ENCODE measurements around the gene OR52E6. TPM values are rescaled to one million over a fixed set of nuclear protein-coding genes. Genes with fewer than 3 reads are reported as not detected.

OR52E6 gene
- total and polyA plus RNA-seq, 3 donors from 2014 or later: 1.2 to 1.4 TPM; not detected in 1

- intact Hi-C loops (cut with DNase I; ENCODE audit: low total_unique reads): no loop called here
- H3K36me3 ChIP-seq (ENCODE audit: low read depth, missing control alignments): no peaks in the 10 kb centered on the region
- no peaks in the 10 kb centered on the region for H3K4me1 ChIP-seq
- no peak overlapping the region for H3K27ac ChIP-seq
- TF ChIP-seq POLR2A (IDR thresholded peaks at IDR 0.05): no peak
- no peak overlapping the region for H3K4me3 ChIP-seq
- 67 to 74% methylated on average over 1 of the region's 1 CpG for WGBS, 2 donors
- H3K27me3 ChIP-seq: no peaks in the 10 kb centered on the region
- no peaks in the 10 kb centered on the region for H3K9me3 ChIP-seq
- DNase-seq: no peak
These were observed 23.3 kb downstream of the OR52E6 start for GRCh38 chr11:5818245-5818886.

DNA sequence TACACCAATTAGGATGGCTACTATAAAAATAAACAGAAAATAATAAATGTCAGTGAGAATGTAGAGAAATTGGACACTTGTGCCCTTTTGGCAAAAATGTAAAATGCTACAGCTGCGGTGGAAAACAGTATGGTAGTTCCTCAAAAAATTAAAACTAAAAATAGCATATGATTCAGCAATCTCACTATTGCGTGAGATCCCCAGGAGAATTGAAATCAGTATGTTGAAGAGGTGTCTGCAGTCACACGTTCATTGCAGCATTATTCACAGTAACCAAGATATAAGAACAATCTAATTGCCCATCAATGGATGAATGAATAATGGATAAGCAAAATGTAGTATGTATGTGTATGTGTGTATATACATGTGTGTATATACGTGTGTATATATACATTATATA is 26.2 kb downstream of the OR52E6 start:
- Histone ChIP-seq H3K36me3 (ENCODE audit: low read depth, missing control alignments) (no peaks in the 10 kb centered on the region), H3K9me3 (no peaks in the 10 kb centered on the region), H3K4me1 (no peaks in the 10 kb centered on the region), H3K4me3 (no peak overlapping the region), H3K27me3 (no peaks in the 10 kb centered on the region), H3K27ac (no peak overlapping the region)
- TF ChIP-seq, protein P1, sequence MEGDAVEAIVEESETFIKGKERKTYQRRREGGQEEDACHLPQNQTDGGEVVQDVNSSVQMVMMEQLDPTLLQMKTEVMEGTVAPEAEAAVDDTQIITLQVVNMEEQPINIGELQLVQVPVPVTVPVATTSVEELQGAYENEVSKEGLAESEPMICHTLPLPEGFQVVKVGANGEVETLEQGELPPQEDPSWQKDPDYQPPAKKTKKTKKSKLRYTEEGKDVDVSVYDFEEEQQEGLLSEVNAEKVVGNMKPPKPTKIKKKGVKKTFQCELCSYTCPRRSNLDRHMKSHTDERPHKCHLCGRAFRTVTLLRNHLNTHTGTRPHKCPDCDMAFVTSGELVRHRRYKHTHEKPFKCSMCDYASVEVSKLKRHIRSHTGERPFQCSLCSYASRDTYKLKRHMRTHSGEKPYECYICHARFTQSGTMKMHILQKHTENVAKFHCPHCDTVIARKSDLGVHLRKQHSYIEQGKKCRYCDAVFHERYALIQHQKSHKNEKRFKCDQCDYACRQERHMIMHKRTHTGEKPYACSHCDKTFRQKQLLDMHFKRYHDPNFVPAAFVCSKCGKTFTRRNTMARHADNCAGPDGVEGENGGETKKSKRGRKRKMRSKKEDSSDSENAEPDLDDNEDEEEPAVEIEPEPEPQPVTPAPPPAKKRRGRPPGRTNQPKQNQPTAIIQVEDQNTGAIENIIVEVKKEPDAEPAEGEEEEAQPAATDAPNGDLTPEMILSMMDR (IDR thresholded peaks at IDR 0.05): no peak
- no peak for TF ChIP-seq POLR2A (IDR thresholded peaks at IDR 0.05)
- WGBS, 2 donors: 65% methylated on average over 4 of the region's 4 CpGs
- DNase-seq: no peak
- intact Hi-C loops (cut with DNase I; ENCODE audit: low total_unique reads): no loop called here

DNA sequence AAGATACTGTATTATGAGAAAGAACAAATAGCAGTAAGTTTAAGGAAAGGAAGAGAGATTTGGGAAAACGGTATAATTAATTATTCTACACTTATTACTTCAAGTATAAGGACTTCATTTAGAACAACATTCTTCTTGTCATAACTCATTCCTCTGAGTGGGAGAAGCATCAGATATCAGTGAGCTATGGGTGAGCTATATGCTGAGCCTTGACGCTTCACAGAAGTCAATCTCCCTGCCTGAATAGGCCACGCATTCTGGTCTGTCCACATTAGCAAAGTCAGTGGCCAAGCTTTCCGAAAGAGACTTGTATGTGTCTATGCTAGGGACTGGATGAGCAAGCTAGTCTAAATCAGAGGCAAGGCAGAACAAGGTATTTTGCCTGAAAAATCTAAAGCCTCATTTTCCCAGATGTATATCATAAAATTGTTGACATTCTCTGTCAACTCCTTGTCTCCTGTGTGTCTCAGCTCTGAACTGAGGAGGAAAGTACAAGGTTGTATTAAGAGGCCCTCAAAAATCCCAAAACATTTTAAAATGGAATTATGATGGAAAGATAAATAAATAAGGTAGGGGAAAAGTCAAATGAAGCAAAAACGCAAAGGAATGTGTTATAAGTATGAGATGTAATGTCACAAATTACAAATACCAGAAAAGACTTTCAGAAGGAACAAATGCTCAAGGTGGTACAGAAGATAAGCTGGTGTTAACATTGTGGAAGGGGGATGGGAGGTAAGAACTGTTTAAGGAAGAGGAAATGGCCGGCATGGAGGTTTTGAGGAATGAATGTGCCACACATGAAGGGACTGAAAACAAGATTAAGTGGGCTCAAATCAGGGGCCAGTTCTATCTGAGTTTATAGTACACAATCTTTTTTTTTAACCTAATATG is 31.5 kb downstream of the OR52E6 start:
- H3K9me3 ChIP-seq: no peaks in the 10 kb centered on the region

GRCh38 chr11:5809122-5809519 is 32.6 kb downstream of the OR52E6 start:
- WGBS, 2 donors: 18 to 34% methylated on average over 5 of the region's 5 CpGs
- intact Hi-C loops (cut with DNase I; ENCODE audit: low total_unique reads): no loop called here
- Histone ChIP-seq H3K27me3 (no peaks in the 10 kb centered on the region), H3K36me3 (ENCODE audit: low read depth, missing control alignments) (no peaks in the 10 kb centered on the region), H3K4me1 (peaks cover 7% of the 10 kb centered on the region), H3K27ac (no peak overlapping the region), H3K4me3 (peak overlapping the region in 1 of 2 donors; percentile 49), H3K9me3 (no peaks in the 10 kb centered on the region)
- TF ChIP-seq POLR2A (IDR thresholded peaks at IDR 0.05): no peak
- DNase-seq: no peak

More for the DNA sequence above, 31.5 kb downstream of the OR52E6 start:
- Histone ChIP-seq H3K36me3 (ENCODE audit: low read depth, missing control alignments) (no peaks in the 10 kb centered on the region), H3K27me3 (no peaks in the 10 kb centered on the region), H3K27ac (no peak overlapping the region), H3K4me1 (peaks cover 7% of the 10 kb centered on the region), H3K4me3 (no peak overlapping the region)
- 72 to 73% methylated on average over 6 of the region's 6 CpGs for WGBS, 2 donors
- intact Hi-C loops (cut with DNase I; ENCODE audit: low total_unique reads): no loop called here
- DNase-seq: no peak
- no peak for TF ChIP-seq POLR2A (IDR thresholded peaks at IDR 0.05)
- TF ChIP-seq, protein P1 (IDR thresholded peaks at IDR 0.05): no peak

DNA sequence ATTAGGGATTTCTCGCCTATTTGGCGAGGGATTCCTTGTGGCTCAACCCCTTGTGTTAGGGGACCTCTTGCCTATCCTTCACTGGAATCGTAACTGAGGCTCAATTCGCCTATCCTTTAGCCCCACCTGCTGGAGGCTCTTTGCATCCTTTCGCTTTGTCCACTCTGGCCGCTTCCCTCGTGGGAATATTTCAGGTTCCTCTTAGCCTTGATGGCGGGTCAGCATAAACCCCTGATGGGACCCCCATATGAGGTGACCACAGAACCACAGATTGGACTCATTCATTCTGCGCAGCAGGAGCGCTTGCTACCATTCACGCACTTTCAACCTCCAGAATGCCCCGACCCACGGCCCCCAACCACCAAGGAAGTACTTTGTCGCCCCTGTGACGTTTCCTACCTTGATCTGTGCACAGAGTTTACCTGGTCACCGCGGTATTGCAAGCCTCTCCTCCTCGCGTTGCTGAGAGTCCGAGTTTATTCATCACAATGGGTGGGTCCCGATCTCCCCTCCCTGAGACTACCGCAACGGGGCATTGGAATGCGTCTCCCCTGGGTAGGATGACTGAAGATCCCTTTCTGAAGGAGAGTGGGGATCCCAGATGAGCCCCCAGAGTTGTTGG is 33.1 kb downstream of the OR52E6 start, which contains the start of gene OR52N2:
Gene OR52N2, plus strand, starts transcription at position 425 of the 622 bp plus-strand sequence. CDS start 11,412 bp downstream, outside the sequence.
- no peak for TF ChIP-seq POLR2A (IDR thresholded peaks at IDR 0.05)
- TF ChIP-seq, protein P1 (IDR thresholded peaks at IDR 0.05): peak; percentile 53 to 65 (median 64)
- intact Hi-C loops (cut with DNase I; ENCODE audit: low total_unique reads): no loop called here
- no peaks in the 10 kb centered on the region for H3K9me3 ChIP-seq
- H3K27me3 ChIP-seq: no peaks in the 10 kb centered on the region
- 6 to 10% methylated on average over 22 to 24 of the region's 24 CpGs for WGBS, 2 donors
- H3K27ac ChIP-seq: no peak within 1 kb of the TSS
- peaks cover 7% of the 10 kb centered on the region for H3K4me1 ChIP-seq
- H3K4me3 ChIP-seq: peak within 1 kb of the TSS in 1 of 2 donors; percentile 49
- DNase-seq: peak; percentile 81
- H3K36me3 ChIP-seq (ENCODE audit: low read depth, missing control alignments): no peaks in the 10 kb centered on the region
